HG03159 (cell line): ENCODE results near the gene SCPEP1.
"Not testable (repeated sequence)": the region's sequence is repeated elsewhere in the genome, so short reads cannot be mapped to it uniquely, and the experiment has no call there.

Experiments used
- ATAC-seq: cut with Tn5 transposase; IDR thresholded peaks from one replicate; pipeline ENCODE4 v1.9.1; 2021; ENCODE audit warnings: mild to moderate bottlenecking, moderate library complexity; ENCODE audit not compliant: unreplicated experiment

The SCPEP1 gene

GRCh38 chr17:56965241-56965640 is 12.7 kb upstream of the SCPEP1 start:
- ATAC-seq, result not testable (repeated sequence)

- ATAC-seq, result not testable (repeated sequence)
Measured at GRCh38 chr17:56965681-56966080, 12.2 kb upstream of the SCPEP1 start.

GRCh38 chr17:56966338-56966737 is 11.6 kb upstream of the SCPEP1 start:
- no peak for ATAC-seq

- ATAC-seq, result no peak
Measured at GRCh38 chr17:56970974-56971373, 7.0 kb upstream of the SCPEP1 start.

- no peak for ATAC-seq
Measured at GRCh38 chr17:56972111-56972730, 5.7 kb upstream of the SCPEP1 start.

GRCh38 chr17:56973520-56973919 is 4.4 kb upstream of the SCPEP1 start:
- no peak for ATAC-seq

- ATAC-seq, result no peak
Measured at GRCh38 chr17:56974055-56974454, 3.9 kb upstream of the SCPEP1 start.

- no peak for ATAC-seq
Measured at GRCh38 chr17:56975656-56976055, 2.3 kb upstream of the SCPEP1 start.

GRCh38 chr17:56976941-56977608 is 856 bp upstream of the SCPEP1 start:
- no peak for ATAC-seq

GRCh38 chr17:56978441-56979090 is 635 bp downstream of the SCPEP1 start:
- peak; percentile 34 for ATAC-seq

GRCh38 chr17:56979091-56979480 is 1.2 kb downstream of the SCPEP1 start:
- no peak for ATAC-seq

GRCh38 chr17:56980526-56980925 is 2.6 kb downstream of the SCPEP1 start:
- not testable (repeated sequence) for ATAC-seq

GRCh38 chr17:56982312-56982711 is 4.4 kb downstream of the SCPEP1 start:
- no peak for ATAC-seq

GRCh38 chr17:56983366-56983765 is 5.4 kb downstream of the SCPEP1 start:
- ATAC-seq, result no peak

- no peak for ATAC-seq
Measured at GRCh38 chr17:56985371-56986162, 7.6 kb downstream of the SCPEP1 start.

GRCh38 chr17:56987283-56987834 is 9.4 kb downstream of the SCPEP1 start:
- no peak for ATAC-seq

- ATAC-seq, result no peak
Measured at GRCh38 chr17:56988901-56989572, 11.1 kb downstream of the SCPEP1 start.

- ATAC-seq, result no peak
Measured at GRCh38 chr17:56992364-56992763, 14.4 kb downstream of the SCPEP1 start.

- ATAC-seq, result no peak
Measured at GRCh38 chr17:56994009-56994792, 16.3 kb downstream of the SCPEP1 start.

GRCh38 chr17:56995766-56996165 is 17.8 kb downstream of the SCPEP1 start:
- no peak for ATAC-seq
